Lung (tissue), 12 donors: ENCODE results near the gene CYB5R2. TPM values are rescaled to one million over a fixed set of nuclear protein-coding genes. Genes with fewer than 3 reads are reported as not detected.
"Not testable (repeated sequence)": the region's sequence is repeated elsewhere in the genome, so short reads cannot be mapped to it uniquely, and the experiment has no call there.

Source experiments
- ATAC-seq: fragments of 200-7000 bp; cut with Tn5 transposase; one replicate; pipeline ENCODE4 v1.9.1; 2020; ENCODE audit warnings: moderate number of reproducible peaks; ENCODE audit not compliant: insufficient read depth, low FRiP score
- DNase-seq, 3 donors: peaks; one replicate each; pipeline ENCODE4 v3.0.0-alpha.2; 2013 to 2017
- H3K27ac ChIP-seq, 2 donors: one replicate each; pipeline ENCODE4 v1.5.1; 2013; ENCODE audit warnings: mild to moderate bottlenecking in 2 of 2, moderate library complexity in 2 of 2, control low read depth in 1 of 2, inconsistent platforms in 1 of 2, low read depth in 1 of 2, low read length in 1 of 2
- H3K27me3 ChIP-seq, 3 donors: one replicate each; pipeline ENCODE4 v1.5.1; 2013; ENCODE audit warnings: low read length in 2 of 3; ENCODE audit not compliant: control insufficient read depth in 3 of 3, insufficient read depth in 3 of 3
- H3K36me3 ChIP-seq, 4 donors: one replicate each; pipeline ENCODE4 v1.5.1; 2013; ENCODE audit warnings: low read length in 4 of 4, mild to moderate bottlenecking in 1 of 4, moderate library complexity in 1 of 4; ENCODE audit not compliant: control insufficient read depth in 4 of 4, insufficient read depth in 4 of 4
- H3K4me1 ChIP-seq, 5 donors: one replicate each; pipeline ENCODE4 v1.5.1; 2013; ENCODE audit warnings: low read length in 5 of 5, mild to moderate bottlenecking in 2 of 5, moderate library complexity in 1 of 5; ENCODE audit not compliant: control insufficient read depth in 5 of 5, insufficient read depth in 5 of 5
- H3K4me3 ChIP-seq: one replicate; pipeline ENCODE4 v1.5.1; 2013; ENCODE audit warnings: mild to moderate bottlenecking, control low read depth, moderate library complexity
- H3K9ac ChIP-seq, 2 donors: one replicate each; pipeline ENCODE4 v1.5.1; 2013; ENCODE audit warnings: low read length in 2 of 2, control low read depth in 1 of 2; ENCODE audit not compliant: insufficient read depth in 1 of 2
- H3K9me3 ChIP-seq, 4 donors: one replicate each; pipeline ENCODE4 v1.5.1; 2013; ENCODE audit warnings: low read length in 3 of 4, mild to moderate bottlenecking in 1 of 4, moderate library complexity in 1 of 4; ENCODE audit not compliant: control insufficient read depth in 4 of 4, insufficient read depth in 3 of 4
- WGBS, 2 donors: extraction: QIAGEN DNeasy Blood & Tissue Kit; methylation state at CpG; one replicate each; pipeline ENCODE4 v1.1.7; 2013; 5-methylcytosine and 5-hydroxymethylcytosine counted together
- polyA plus RNA-seq, 2 donors: library from polyadenylated mRNA; stranded (reverse); fragments of 200-250 nt; gene quantifications; one replicate each; pipeline ENCODE4 v1.2.1, GENCODE V29; 2013
- total RNA-seq, 2 donors: library from RNA; depleted of rRNA in 1 of 2; stranded (reverse); fragments of >200 nt in 1 of 2; gene quantifications; one replicate each; pipeline ENCODE4 v1.2.1, GENCODE V29; 2014 to 2021
- TF ChIP-seq, protein P1 (sequence below): IDR thresholded peaks from 2 replicates; pipeline ENCODE4 v1.5.1; 2012; ENCODE audit warnings: mild to moderate bottlenecking; ENCODE audit errors: control extremely low read depth, extremely low read depth
- donor health status: control.
- donor health status: control.
- donor health status: Bipolar disorder and iron deficiency.
- donor health status: healthy.
- donor health status: DM: yes; HTN: yes; CAD: no.

Gene CYB5R2
- total and polyA plus RNA-seq, 4 donors: 7.1 to 15.5 (median 13.7) TPM

DNA sequence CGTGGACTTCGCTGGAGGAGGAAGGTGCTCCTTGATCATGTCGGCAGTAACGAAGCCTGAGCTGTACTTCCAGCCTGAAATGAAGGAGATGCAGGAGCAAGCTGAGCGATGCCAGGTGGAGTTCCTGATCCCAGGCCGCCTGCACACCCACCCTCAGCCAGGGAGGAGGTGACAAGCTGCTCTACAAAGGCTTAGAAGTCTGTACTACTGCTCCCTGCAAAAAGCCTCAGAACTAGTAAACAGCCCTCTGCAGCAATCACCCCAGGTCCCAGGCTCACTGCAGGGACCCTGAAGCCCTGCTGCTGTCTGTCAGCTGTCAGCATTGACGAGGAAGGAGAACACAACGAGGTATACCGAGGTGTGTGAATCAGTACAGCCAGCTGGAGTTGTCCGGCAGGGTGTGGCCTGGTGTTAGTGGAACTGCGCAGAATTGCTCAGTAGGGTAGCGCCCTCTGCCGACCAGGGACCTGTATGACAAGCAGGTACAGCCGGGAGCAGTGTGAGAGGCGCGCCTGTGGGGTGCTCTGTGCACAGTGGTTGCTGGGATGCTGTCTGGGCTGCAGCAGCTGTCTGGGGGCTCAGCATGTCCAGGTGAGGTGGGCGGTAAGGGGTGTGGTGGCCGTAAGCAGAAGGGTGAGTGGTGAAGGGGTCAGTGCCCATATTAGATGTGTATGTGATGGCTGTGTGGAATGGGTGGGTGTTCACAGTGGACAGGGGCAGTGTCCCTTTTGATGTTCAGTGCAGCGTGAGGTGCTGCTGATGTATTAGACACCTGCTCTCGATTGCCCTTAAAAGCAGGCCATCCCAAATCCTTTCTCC lies 7.6 kb downstream of the CYB5R2 start:
- 48 to 50% methylated on average over 20 of the region's 20 CpGs for WGBS, 2 donors
- TF ChIP-seq, protein P1, sequence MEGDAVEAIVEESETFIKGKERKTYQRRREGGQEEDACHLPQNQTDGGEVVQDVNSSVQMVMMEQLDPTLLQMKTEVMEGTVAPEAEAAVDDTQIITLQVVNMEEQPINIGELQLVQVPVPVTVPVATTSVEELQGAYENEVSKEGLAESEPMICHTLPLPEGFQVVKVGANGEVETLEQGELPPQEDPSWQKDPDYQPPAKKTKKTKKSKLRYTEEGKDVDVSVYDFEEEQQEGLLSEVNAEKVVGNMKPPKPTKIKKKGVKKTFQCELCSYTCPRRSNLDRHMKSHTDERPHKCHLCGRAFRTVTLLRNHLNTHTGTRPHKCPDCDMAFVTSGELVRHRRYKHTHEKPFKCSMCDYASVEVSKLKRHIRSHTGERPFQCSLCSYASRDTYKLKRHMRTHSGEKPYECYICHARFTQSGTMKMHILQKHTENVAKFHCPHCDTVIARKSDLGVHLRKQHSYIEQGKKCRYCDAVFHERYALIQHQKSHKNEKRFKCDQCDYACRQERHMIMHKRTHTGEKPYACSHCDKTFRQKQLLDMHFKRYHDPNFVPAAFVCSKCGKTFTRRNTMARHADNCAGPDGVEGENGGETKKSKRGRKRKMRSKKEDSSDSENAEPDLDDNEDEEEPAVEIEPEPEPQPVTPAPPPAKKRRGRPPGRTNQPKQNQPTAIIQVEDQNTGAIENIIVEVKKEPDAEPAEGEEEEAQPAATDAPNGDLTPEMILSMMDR: peak; percentile 86
- no peak overlapping the region for H3K9ac ChIP-seq
- ATAC-seq: peak; percentile 98
- no peaks in the 10 kb centered on the region for H3K4me1 ChIP-seq
- peaks cover 0 to 7% (median 4%) of the 10 kb centered on the region in 4 donors for H3K36me3 ChIP-seq
- H3K27ac ChIP-seq: no peak overlapping the region
- H3K27me3 ChIP-seq: no peaks in the 10 kb centered on the region
- H3K9me3 ChIP-seq: no peaks in the 10 kb centered on the region
- no peak overlapping the region for H3K4me3 ChIP-seq
- DNase-seq: peak; percentile 71 to 79 (median 76)

GRCh38 chr11:7664867-7665266 lies 8.4 kb downstream of the CYB5R2 start:
- H3K9me3 ChIP-seq: no peaks in the 10 kb centered on the region
- H3K9ac ChIP-seq: no peak overlapping the region
- H3K36me3 ChIP-seq: peaks cover 0 to 7% (median 4%) of the 10 kb centered on the region in 4 donors
- no peak overlapping the region for H3K27ac ChIP-seq
- TF ChIP-seq, protein P1: no peak
- ATAC-seq: no peak
- no peaks in the 10 kb centered on the region for H3K4me1 ChIP-seq
- no peaks in the 10 kb centered on the region for H3K27me3 ChIP-seq
- DNase-seq: no peak
- no peak overlapping the region for H3K4me3 ChIP-seq
- WGBS, 2 donors: 82 to 95% methylated on average over 6 of the region's 6 CpGs

DNA sequence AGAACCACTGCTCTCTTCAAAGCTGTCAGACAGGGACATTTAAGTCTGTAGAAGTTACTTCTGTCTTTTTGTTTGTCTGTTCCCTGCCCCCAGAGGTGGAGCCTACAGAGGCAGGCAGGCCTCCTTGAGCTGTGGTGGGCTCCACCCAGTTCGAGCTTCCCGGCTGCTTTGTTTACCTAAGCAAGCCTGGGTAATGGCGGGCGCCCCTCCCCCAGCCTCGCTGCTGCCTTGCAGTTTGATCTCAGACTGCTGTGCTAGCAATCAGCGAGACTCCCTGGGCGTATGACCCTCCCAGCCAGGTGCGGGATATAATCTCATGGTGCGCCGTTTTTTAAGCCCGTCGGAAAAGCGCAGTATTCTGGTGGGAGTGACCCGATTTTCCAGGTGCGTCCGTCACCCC lies 9.8 kb downstream of the CYB5R2 start:
- not testable (repeated sequence) for ATAC-seq, H3K9ac ChIP-seq, H3K36me3 ChIP-seq, H3K27me3 ChIP-seq, H3K9me3 ChIP-seq, H3K4me3 ChIP-seq, DNase-seq, H3K27ac ChIP-seq, H3K4me1 ChIP-seq
- 68 to 93% methylated on average over 11 to 13 of the region's 16 CpGs for WGBS, 2 donors

DNA sequence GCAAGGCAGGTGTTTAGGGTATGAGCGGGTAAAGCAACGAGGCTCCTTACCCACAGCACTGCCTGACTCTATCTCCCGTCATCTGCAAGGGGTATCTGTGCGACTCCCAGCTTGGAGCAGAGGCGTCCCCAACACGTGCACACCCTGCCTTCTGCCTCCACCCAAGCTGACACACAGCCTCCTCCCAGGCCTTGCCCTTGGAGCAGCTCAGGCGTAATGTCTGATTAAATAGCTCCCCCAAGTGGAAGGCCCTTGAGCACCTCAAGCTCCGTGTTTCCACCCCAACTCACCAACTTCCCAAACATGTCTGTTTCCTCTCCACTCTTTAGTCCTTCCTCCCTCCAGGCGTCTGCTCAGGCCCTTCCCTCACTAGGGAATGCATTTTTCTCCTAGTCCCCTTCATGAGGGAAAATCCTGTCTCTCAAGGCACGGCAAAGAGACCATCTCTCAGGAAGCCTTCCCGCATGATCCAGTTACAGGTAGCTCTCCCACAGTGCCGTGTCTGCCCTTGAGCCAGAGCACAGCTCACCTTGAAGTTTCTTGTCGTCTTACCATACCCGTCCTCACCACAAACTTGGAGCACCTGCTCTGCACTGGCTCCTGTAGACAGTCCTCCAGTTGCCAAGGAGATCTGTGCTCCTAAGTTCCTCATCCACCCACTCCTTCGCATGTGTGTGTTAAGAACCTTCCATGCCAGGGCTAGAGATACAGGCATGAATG lies 15.8 kb downstream of the CYB5R2 start:
- no peaks in the 10 kb centered on the region for H3K27me3 ChIP-seq
- TF ChIP-seq, protein P1: peak; percentile 28
- no peak overlapping the region for H3K9ac ChIP-seq
- peaks cover 1 to 20% (median 18%) of the 10 kb centered on the region in 4 donors for H3K36me3 ChIP-seq
- H3K9me3 ChIP-seq: no peaks in the 10 kb centered on the region
- H3K4me3 ChIP-seq: no peak overlapping the region
- WGBS, 2 donors: 50 to 67% methylated on average over 15 of the region's 15 CpGs
- DNase-seq (peak; percentile 56 to 75 (median 57)), ATAC-seq (peak; percentile 61)
- H3K27ac ChIP-seq: no peak overlapping the region
- peaks cover 0 to 4% (median 0%) of the 10 kb centered on the region in 5 donors for H3K4me1 ChIP-seq
